Fibroblast of villous mesenchyme (primary cell): ENCODE results near the gene SAYSD1. TPM values are rescaled to one million over a fixed set of nuclear protein-coding genes. Genes with fewer than 3 reads are reported as not detected.

Experiments used
- DNase-seq: peaks from one replicate; pipeline ENCODE4 v3.0.0-alpha.2; 2010; ENCODE audit warnings: low read depth
- H3K4me3 ChIP-seq: 2 replicates; pipeline ENCODE4 v1.5.1; 2011; ENCODE audit warnings: low read depth, mild to moderate bottlenecking, low read length
- total RNA-seq: library from RNA; depleted of rRNA; stranded (reverse); fragments of >200 nt; gene quantifications from 2 replicates; pipeline ENCODE4 v1.2.3, GENCODE V29; 2012
- TF ChIP-seq, protein P1 (sequence below): IDR thresholded peaks from 2 replicates; pipeline ENCODE4 v1.5.1; 2012; ENCODE audit warnings: low read depth, mild to moderate bottlenecking, low read length; ENCODE audit not compliant: insufficient read depth

The SAYSD1 gene, protein sequence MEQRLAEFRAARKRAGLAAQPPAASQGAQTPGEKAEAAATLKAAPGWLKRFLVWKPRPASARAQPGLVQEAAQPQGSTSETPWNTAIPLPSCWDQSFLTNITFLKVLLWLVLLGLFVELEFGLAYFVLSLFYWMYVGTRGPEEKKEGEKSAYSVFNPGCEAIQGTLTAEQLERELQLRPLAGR
- 14.2 and 17.7 TPM in 2 replicates for total RNA-seq

- TF ChIP-seq, protein P1, sequence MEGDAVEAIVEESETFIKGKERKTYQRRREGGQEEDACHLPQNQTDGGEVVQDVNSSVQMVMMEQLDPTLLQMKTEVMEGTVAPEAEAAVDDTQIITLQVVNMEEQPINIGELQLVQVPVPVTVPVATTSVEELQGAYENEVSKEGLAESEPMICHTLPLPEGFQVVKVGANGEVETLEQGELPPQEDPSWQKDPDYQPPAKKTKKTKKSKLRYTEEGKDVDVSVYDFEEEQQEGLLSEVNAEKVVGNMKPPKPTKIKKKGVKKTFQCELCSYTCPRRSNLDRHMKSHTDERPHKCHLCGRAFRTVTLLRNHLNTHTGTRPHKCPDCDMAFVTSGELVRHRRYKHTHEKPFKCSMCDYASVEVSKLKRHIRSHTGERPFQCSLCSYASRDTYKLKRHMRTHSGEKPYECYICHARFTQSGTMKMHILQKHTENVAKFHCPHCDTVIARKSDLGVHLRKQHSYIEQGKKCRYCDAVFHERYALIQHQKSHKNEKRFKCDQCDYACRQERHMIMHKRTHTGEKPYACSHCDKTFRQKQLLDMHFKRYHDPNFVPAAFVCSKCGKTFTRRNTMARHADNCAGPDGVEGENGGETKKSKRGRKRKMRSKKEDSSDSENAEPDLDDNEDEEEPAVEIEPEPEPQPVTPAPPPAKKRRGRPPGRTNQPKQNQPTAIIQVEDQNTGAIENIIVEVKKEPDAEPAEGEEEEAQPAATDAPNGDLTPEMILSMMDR = no peak
- H3K4me3 ChIP-seq = peak within 1 kb of the TSS; percentile 84
- peak; percentile 88 for DNase-seq
These were observed at the start of gene SAYSD1 for GRCh38 chr6:39114704-39115599. Gene SAYSD1, minus strand, starts transcription at chr6:39115186. Its CDS starts 97 bp downstream, at chr6:39115089.

DNA sequence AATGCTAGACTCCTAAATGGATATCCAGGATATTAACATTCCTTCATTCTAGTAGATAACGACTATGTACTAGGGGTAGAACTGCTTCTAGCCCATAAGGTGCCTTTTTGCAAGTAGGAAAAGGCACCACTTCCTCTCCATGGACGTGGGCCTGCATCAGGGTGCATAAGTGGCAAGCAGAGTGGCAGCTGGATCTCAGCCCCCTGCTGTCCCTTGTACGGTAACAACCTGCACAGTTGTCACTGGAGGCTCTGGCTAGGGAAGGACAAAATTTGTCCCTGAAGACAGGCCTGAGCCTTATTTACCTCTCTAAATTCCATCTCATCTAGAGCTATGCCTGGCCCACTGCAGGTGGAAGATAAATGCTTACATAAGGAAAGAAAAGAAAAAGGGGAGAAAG, 42.5 kb upstream of the SAYSD1 start:
- no peak overlapping the region for H3K4me3 ChIP-seq
- DNase-seq = no peak
- TF ChIP-seq, protein P1 = no peak

- TF ChIP-seq, protein P1 = no peak
These were observed 41.8 kb upstream of the SAYSD1 start for GRCh38 chr6:39156801-39157200.

GRCh38 chr6:39154705-39155104, 39.7 kb upstream of the SAYSD1 start:
- DNase-seq = no peak
- TF ChIP-seq, protein P1 = no peak
- no peak overlapping the region for H3K4me3 ChIP-seq

More at GRCh38 chr6:39156801-39157200, 41.8 kb upstream of the SAYSD1 start:
- no peak overlapping the region for H3K4me3 ChIP-seq
- no peak for DNase-seq

GRCh38 chr6:39153766-39154397, 38.9 kb upstream of the SAYSD1 start:
- TF ChIP-seq, protein P1 = no peak
- H3K4me3 ChIP-seq = no peak overlapping the region
- no peak for DNase-seq

DNA sequence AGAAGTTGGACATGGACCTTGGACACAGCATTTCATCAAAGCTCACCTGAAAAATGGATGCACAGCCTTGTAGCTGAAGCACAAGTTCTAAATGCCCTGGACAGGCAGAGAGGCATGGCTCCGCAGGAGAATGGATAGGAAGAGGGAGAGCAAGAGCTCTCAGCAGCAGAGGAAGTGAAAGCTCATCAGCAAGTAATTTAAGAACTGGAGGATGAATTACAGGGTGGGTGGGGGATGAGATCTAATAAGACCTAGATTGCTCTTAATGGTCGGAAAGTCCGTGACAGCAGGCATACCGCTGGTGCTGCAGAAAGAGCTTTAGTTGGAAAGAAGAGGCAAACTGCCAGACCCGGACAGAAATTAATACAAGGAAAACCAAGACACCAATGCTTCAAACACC, 37.3 kb upstream of the SAYSD1 start:
- DNase-seq = no peak
- H3K4me3 ChIP-seq = no peak overlapping the region
- TF ChIP-seq, protein P1 = no peak
